ENCODE data around the gene SMIM22.

SMIM22 gene

DNA sequence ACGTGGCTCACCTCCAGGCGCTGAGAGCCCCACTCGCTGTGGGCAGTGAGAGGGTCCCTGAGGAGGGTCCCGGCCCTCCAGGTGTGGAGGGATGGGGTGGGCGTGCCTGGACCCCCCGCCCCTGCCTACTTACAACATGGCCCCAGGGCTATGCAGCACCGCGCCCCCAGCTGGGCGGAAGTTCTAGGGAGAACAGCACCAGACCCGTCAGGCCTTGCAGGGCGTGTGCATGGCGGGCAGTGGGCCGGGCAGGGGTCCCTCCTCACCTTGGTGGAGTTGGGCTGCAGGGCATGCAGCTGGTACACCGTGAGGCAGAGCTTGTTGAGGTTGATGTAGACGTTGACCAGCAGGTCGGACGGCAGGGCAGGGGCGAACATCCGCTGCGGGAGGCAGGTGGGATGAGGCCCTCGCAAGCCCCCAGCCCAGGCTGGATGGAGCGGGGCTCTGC lies 2.7 kb downstream of the SMIM22 start:
- Histone ChIP-seq H3K4me1 (ENCODE audit: control insufficient read depth, insufficient read depth, low read length) (peaks cover 10% of the 10 kb centered on the region), H3K4me3 (ENCODE audit: low read depth, low read length) (no peak overlapping the region), H3K36me3 (ENCODE audit: control insufficient read depth, insufficient read depth, low read length) (peaks cover 30% of the 10 kb centered on the region), H3K9me3 (ENCODE audit: control insufficient read depth, insufficient read depth, low read depth, low read length) (no peaks in the 10 kb centered on the region), H3K9ac (ENCODE audit: low read length) (no peak overlapping the region), H3K27me3 (ENCODE audit: control insufficient read depth, insufficient read depth, low read length) (no peaks in the 10 kb centered on the region), H3K27ac (ENCODE audit: low read depth, low read length) (no peak overlapping the region)

DNA sequence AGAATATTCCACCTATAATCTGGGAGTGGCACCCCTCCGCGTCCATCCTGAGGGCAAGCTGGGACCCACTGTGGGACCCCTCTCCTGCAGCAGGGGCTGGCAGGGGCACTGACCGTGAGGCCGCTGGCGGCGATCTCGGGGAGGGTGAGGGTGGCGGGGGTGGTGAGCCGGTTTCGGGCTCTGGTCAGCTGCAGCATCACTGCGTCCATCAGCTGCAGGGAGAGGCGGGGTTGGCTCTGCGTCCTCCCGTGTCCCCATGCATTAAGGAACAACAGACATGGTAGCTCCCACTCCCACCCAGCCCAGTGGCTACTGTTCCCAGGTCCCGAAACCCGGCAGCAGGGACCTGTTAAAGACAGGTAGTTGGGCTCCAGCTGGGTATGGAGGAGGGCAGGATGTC lies 3.3 kb downstream of the SMIM22 start:
- Histone ChIP-seq H3K27me3 (ENCODE audit: control insufficient read depth, insufficient read depth, low read length) (no peaks in the 10 kb centered on the region), H3K4me1 (ENCODE audit: control insufficient read depth, insufficient read depth, low read length) (peaks cover 14% of the 10 kb centered on the region), H3K27ac (ENCODE audit: low read depth, low read length) (no peak overlapping the region), H3K4me3 (ENCODE audit: low read depth, low read length) (no peak overlapping the region), H3K9me3 (ENCODE audit: control insufficient read depth, insufficient read depth, low read depth, low read length) (no peaks in the 10 kb centered on the region), H3K36me3 (ENCODE audit: control insufficient read depth, insufficient read depth, low read length) (peaks cover 30% of the 10 kb centered on the region), H3K9ac (ENCODE audit: low read length) (no peak overlapping the region)

DNA sequence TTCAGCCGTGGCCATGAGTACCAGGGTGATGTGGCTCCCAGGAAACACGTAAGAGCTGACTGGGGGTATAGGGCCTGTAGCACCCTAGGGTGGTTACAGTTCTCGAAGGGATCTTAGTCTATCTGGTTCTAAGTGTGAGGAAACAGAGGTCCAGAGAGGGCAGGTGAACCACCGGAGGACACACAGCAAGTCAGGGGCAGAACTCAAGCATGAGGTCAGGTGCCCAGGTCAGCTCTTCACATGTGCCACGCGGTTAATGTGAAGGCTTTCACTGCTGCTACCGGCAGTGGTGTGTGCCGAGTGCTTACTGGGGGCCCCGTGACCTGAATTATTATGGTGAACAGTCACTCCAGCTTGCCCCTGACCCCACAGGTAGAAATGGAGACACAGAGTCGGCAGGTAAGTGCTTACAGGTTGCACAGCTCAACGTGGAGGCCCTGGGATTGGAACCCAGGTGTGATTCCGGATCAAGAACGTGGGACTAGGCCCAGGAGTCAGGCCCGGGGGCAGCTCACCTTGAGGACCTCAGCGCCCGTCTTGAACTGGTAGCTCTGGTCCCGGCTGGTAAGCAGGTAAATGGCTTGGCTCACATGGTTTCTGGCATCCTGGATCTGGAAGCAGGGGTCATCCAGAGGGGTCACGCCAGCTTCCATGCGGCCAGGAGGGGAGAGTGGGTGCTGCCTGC lies 4.1 kb downstream of the SMIM22 start:
- Histone ChIP-seq H3K9ac (ENCODE audit: low read length) (no peak overlapping the region), H3K27ac (ENCODE audit: low read depth, low read length) (no peak overlapping the region)

DNA sequence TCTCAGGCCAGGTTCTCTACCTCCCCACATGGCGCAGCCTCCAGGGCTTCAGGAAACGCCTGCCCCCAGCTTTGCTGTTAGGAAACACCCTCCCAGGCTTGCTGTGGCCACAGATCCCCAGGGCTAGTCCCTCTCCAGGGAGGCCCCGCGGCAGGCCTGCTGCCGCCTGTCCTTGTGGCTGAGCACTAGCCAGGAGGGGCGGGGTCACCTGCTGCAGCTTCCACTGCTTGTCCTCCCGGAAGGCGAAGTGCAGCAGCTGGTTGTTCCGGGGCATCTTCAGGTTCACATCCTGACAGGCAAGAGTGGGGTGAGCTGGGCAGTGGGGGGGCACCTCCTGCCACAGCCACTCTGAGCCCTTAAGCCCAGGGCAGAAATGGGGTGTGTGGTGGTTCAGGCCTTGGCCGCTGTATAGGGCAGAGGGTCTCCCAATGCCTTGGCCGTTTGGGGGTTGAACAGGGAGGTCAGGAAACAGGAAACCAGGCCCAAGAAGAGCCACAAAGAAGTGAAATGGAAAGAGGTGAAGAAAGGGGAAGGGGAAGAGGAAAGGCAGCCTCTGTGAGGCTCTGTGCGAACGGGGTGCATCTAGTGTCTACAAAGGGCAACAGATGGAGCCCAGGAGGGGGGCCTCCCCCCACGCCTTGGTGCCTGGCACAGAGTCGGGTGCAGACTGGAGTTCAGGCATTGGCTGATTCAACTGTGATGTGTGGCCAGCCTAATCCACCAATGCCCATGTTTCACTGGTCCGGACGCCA lies 5.3 kb downstream of the SMIM22 start:
- no peak overlapping the region for H3K4me3 ChIP-seq (ENCODE audit: low read depth, low read length)
- no peaks in the 10 kb centered on the region for H3K27me3 ChIP-seq (ENCODE audit: control insufficient read depth, insufficient read depth, low read length)
- no peaks in the 10 kb centered on the region for H3K9me3 ChIP-seq (ENCODE audit: control insufficient read depth, insufficient read depth, low read depth, low read length)
- peaks cover 46% of the 10 kb centered on the region for H3K36me3 ChIP-seq (ENCODE audit: control insufficient read depth, insufficient read depth, low read length)
- no peak overlapping the region for H3K27ac ChIP-seq (ENCODE audit: low read depth, low read length)
- H3K9ac ChIP-seq (ENCODE audit: low read length) = no peak overlapping the region
- H3K4me1 ChIP-seq (ENCODE audit: control insufficient read depth, insufficient read depth, low read length) = peaks cover 29% of the 10 kb centered on the region

More for the DNA sequence above, 4.1 kb downstream of the SMIM22 start:
- H3K4me3 ChIP-seq (ENCODE audit: low read depth, low read length) = no peak overlapping the region
- H3K9me3 ChIP-seq (ENCODE audit: control insufficient read depth, insufficient read depth, low read depth, low read length) = no peaks in the 10 kb centered on the region
- no peaks in the 10 kb centered on the region for H3K27me3 ChIP-seq (ENCODE audit: control insufficient read depth, insufficient read depth, low read length)
- peaks cover 34% of the 10 kb centered on the region for H3K36me3 ChIP-seq (ENCODE audit: control insufficient read depth, insufficient read depth, low read length)
- peaks cover 23% of the 10 kb centered on the region for H3K4me1 ChIP-seq (ENCODE audit: control insufficient read depth, insufficient read depth, low read length)

DNA sequence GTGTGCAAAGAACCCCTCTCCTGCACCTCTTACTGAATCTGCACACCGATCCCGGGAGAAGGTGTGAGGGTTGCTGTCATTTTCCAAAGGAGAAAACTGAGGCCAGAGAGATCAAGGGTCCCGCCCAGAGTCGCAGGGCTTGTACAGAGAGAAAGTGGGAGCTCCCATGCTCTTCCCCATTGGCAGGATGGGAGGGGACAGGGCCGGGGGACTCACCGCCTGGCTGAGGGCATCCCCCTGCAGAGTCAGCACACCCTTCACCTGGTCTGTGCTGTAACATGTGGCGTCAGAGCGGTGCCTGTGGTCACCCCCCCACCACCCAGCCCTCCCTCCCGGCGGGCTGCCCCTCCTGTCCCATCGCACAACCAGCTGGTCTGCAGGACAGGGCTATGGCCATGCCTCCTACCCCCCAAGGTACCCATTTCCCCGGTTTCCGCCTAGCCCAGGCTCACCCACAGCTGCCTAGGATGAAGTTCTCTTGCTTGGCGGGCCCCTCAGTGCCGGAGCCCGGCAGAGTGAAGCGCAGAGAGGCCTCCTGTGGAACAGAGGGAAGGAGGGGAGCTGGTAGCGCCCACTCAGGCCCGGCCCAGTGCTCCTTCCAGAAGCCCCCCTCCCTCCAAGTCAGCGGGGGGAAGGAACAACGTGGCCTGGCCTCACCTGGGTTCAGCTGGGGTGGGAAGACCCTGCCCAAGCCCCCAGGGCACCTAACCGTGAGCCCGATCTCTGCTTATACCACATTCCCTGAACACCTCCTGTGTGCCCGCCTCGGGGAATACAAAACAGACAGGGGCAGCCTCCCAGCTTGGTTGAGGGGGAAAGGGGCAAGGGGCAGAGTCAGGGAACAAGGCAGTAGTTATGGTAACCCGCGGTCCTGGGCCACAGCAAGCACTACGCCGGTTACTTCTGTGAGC lies 6.1 kb downstream of the SMIM22 start:
- Histone ChIP-seq H3K4me1 (ENCODE audit: control insufficient read depth, insufficient read depth, low read length) (peaks cover 29% of the 10 kb centered on the region), H3K9me3 (ENCODE audit: control insufficient read depth, insufficient read depth, low read depth, low read length) (no peaks in the 10 kb centered on the region), H3K27me3 (ENCODE audit: control insufficient read depth, insufficient read depth, low read length) (no peaks in the 10 kb centered on the region), H3K27ac (ENCODE audit: low read depth, low read length) (no peak overlapping the region), H3K36me3 (ENCODE audit: control insufficient read depth, insufficient read depth, low read length) (peaks cover 50% of the 10 kb centered on the region), H3K4me3 (ENCODE audit: low read depth, low read length) (peak overlapping the region; percentile 62), H3K9ac (ENCODE audit: low read length) (peak overlapping the region; percentile 83)

DNA sequence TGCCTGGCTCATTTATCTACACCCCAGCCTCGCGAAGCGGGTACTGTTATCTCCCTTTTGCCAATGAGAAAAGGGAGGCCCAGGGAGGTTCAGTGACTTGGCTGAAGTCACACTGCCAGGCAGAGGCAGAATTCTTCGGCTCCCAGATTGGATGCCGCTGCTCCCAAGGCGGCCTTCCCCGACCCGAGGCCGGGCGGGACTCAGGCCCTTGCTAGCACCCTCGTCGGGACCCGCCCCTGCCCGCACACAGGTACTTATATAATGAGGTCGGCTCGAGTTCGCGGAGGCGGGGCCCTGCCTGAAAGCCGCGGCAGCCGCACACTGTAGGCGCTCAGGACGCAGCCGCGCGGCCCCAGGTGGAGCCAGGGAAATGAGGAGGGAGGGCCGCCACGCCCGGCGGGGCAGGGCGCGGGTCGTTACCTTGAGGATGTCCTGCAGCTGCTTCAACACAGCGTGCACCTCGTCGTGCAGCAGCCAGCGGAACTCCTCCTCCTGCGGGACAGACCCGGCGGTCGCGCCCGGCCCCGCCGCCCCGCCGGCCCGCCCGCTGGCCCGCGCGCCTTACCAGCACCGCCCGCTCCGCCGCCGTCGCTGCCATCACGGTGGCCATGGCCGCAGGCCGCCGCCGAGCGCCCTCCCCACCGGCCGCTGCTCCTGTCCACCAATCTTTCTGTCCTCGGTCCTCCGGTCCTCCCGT lies 6.9 kb downstream of the SMIM22 start, which contains the start of gene ROGDI:
Gene ROGDI, minus strand, starts transcription at position 672 of the 697 bp plus-strand sequence. Its CDS starts 62 bp downstream, at position 610.
- Histone ChIP-seq H3K27ac (ENCODE audit: low read depth, low read length) (peak within 1 kb of the TSS; percentile 91), H3K9ac (ENCODE audit: low read length) (peak within 1 kb of the TSS; percentile 83), H3K4me1 (ENCODE audit: control insufficient read depth, insufficient read depth, low read length) (peaks cover 29% of the 10 kb centered on the region), H3K9me3 (ENCODE audit: control insufficient read depth, insufficient read depth, low read depth, low read length) (no peaks in the 10 kb centered on the region), H3K27me3 (ENCODE audit: control insufficient read depth, insufficient read depth, low read length) (no peaks in the 10 kb centered on the region), H3K4me3 (ENCODE audit: low read depth, low read length) (peak within 1 kb of the TSS; percentile 62), H3K36me3 (ENCODE audit: control insufficient read depth, insufficient read depth, low read length) (peaks cover 53% of the 10 kb centered on the region)

DNA sequence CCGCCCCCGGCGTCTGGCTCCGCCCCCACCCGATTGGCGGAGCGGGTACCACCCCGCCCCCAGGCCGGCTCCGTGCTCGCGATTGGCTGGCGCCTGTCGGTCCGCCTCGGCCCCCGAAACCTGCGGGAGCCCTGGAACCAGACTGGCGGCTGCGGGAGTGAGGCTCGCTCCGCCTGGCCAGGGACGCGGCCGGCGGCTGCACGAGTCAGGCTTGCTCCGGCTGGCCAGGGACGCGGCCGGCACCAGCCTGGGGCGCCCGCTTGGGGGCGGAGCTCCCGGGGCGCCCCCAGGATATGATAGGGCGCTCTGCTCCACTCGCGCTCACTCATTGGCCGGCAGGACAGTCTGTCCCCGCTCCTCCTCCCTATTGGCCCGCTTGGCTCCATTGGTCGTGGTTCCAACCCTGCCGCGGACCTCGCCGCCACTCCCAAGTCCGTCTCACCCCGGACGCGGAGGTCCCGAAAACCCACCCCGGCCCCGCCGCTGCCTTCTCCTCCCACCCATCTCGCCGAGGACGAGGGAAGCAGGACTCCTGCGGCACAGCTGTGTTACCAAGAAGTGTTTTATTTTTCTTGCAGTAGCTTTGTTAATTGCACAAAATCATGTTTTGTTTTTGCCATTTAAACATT lies 7.6 kb downstream of the SMIM22 start:
- Histone ChIP-seq H3K27ac (ENCODE audit: low read depth, low read length) (peak overlapping the region; percentile 91), H3K36me3 (ENCODE audit: control insufficient read depth, insufficient read depth, low read length) (peaks cover 53% of the 10 kb centered on the region)

DNA sequence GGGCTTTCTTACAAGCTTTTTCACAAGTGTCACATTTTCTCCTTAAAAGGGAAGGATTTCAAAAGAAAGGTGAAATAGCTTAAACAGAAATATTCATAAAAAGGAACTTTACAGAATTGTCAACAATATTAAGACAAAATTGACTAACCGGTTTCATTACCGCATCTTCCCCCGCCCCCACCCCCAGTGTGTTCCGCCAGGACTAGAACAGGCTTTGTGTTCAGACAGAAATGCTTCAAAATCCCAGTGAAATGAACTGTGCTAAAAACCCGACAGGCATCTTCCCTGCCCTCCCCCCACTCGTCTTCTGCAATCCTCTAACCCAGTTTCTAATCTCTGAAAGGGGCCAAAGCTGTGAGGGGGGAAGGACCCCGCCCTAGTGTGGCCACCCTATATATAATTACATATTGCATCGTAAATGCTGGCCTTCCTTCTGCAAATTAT lies 8.3 kb downstream of the SMIM22 start:
- H3K4me3 ChIP-seq (ENCODE audit: low read depth, low read length) = peak overlapping the region; percentile 62
- no peaks in the 10 kb centered on the region for H3K27me3 ChIP-seq (ENCODE audit: control insufficient read depth, insufficient read depth, low read length)
- peak overlapping the region; percentile 91; the same call in 1 of the 2 replicates for H3K27ac ChIP-seq (ENCODE audit: low read depth, low read length)
- peaks cover 29% of the 10 kb centered on the region for H3K4me1 ChIP-seq (ENCODE audit: control insufficient read depth, insufficient read depth, low read length)
- peak overlapping the region; percentile 64 for H3K9ac ChIP-seq (ENCODE audit: low read length)
- H3K36me3 ChIP-seq (ENCODE audit: control insufficient read depth, insufficient read depth, low read length) = peaks cover 53% of the 10 kb centered on the region
- no peaks in the 10 kb centered on the region for H3K9me3 ChIP-seq (ENCODE audit: control insufficient read depth, insufficient read depth, low read depth, low read length)

More for the DNA sequence above, 7.6 kb downstream of the SMIM22 start:
- no peaks in the 10 kb centered on the region for H3K9me3 ChIP-seq (ENCODE audit: control insufficient read depth, insufficient read depth, low read depth, low read length)
- peak overlapping the region; percentile 62 for H3K4me3 ChIP-seq (ENCODE audit: low read depth, low read length)
- no peaks in the 10 kb centered on the region for H3K27me3 ChIP-seq (ENCODE audit: control insufficient read depth, insufficient read depth, low read length)
- H3K9ac ChIP-seq (ENCODE audit: low read length) = peak overlapping the region; percentile 83
- H3K4me1 ChIP-seq (ENCODE audit: control insufficient read depth, insufficient read depth, low read length) = peaks cover 29% of the 10 kb centered on the region

DNA sequence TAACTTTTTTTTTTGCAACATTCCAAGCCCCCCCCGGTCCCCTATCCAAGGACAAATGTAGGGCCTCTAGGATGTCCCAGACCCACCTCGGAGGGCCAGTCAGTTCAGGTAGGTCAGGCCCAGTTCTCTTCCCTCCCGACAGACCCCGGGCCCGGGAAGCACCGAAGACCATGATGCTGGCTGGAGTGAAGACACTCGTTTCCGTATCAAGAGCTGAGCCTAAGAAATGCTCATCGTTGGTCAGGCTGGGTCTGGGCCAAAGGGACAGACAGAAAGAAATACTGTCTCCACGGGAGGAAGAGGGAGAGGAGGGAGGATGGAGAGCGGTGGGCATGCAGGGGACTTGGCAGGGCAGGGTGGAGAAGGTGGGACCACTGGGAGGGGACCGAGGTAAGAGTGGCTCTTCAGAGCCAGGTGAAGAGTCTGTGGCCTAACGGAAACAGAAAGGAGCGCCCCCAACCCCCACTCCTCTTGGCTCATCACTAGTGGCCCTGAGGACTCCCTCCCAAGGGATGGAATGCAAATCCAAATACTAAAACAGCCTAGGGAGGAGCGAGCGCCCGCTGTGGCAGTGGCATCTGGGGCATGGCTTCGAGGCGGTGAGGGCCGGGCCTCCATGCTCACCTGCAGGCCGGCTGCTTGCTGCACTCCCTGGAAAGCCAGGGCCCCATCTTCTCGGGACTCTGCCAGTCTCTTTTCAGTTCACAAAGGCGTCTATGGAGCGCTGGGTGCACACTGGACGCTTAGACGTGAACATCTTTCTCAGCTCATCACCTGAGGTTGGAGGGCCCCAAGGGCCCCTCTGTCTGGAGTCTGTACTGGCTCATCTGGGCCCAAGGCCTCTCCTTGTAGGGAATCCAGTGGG lies 9.0 kb downstream of the SMIM22 start:
- Histone ChIP-seq H3K9me3 (ENCODE audit: control insufficient read depth, insufficient read depth, low read depth, low read length) (no peaks in the 10 kb centered on the region), H3K4me3 (ENCODE audit: low read depth, low read length) (no peak overlapping the region), H3K36me3 (ENCODE audit: control insufficient read depth, insufficient read depth, low read length) (peaks cover 52% of the 10 kb centered on the region), H3K4me1 (ENCODE audit: control insufficient read depth, insufficient read depth, low read length) (peaks cover 29% of the 10 kb centered on the region), H3K27ac (ENCODE audit: low read depth, low read length) (no peak overlapping the region), H3K27me3 (ENCODE audit: control insufficient read depth, insufficient read depth, low read length) (no peaks in the 10 kb centered on the region), H3K9ac (ENCODE audit: low read length) (no peak overlapping the region)
